HG02938 (cell line): Measurements from ENCODE around the gene TGM4.
"Not testable (repeated sequence)": the region's sequence is repeated elsewhere in the genome, so short reads cannot be mapped to it uniquely, and the experiment has no call there.

ENCODE experiments used
- ATAC-seq: cut with Tn5 transposase; IDR thresholded peaks from one replicate; pipeline ENCODE4 v1.9.1; 2021; ENCODE audit warnings: mild to moderate bottlenecking, moderate library complexity; ENCODE audit not compliant: unreplicated experiment

TGM4 gene

DNA sequence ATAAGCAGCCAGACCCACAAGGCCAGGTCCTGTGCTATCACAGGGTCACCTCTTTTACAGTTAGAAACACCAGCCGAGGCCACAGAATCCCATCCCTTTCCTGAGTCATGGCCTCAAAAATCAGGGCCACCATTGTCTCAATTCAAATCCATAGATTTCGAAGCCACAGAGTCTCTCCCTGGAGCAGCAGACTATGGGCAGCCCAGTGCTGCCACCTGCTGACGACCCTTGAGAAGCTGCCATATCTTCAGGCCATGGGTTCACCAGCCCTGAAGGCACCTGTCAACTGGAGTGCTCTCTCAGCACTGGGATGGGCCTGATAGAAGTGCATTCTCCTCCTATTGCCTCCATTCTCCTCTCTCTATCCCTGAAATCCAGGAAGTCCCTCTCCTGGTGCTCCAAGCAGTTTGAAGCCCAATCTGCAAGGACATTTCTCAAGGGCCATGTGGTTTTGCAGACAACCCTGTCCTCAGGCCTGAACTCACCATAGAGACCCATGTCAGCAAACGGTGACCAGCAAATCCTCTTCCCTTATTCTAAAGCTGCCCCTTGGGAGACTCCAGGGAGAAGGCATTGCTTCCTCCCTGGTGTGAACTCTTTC is 39.6 kb downstream of the TGM4 start:
- ATAC-seq, result no peak

DNA sequence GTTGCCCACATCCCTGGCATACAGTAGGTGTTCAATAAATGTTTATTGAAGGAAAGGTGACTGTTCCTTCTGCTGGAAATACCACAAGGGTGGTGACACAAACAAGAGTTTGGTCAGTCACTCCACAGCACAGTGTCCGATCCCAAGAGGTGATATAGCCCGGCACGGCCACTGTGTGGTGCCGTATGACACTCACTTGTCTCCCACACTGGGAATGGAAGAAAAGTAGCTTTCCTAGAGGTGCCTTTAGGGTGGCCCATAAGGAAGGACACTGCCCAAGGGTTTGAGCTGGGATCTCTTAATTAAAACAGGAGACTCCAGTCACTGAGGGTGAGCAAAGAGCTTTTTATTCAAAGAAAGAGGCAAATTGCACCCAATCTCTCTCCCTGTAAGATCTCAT is 40.5 kb downstream of the TGM4 start:
- ATAC-seq, result no peak

- no peak for ATAC-seq
These were observed 41.5 kb downstream of the TGM4 start for GRCh38 chr3:44915702-44916438.

DNA sequence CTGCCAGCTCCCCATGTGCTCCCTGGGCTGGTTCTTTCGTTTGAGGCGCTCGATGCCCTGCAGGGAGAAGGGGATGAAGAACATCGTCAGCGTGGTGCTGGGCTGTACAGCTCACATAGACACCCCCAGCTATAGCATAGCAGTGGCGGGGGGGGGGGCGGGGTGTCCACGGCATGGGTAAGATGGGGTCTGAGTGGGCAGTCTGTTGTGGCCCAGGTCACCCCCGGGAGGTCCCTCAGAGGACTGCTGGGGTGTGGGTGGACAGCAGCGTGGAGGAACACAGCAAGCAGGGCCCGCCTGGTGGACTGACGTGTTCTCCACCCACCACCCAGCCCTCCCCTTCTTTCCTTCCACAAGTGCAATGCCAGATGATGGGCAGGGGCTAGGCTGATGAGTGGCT is 43.7 kb downstream of the TGM4 start:
- ATAC-seq, result no peak

DNA sequence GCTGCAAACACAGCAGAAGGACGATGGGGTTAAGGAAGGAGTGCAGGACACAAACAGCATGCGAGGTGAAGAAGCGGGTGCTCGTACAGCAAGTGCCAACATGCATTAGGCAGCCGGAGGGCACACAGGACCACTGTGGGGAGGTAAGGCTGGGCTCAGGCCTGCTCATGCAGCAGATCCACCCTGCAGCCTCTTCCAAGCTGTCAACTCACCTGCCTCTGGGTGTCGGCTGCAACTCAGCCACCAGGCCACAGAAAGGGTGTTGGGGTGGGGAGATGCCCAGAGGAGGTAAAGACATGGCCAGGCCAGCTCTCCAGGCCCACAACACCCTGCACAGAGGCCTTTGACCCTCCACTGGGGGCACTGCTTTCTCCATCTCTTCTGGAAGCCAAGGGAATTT is 44.2 kb downstream of the TGM4 start:
- no peak for ATAC-seq

DNA sequence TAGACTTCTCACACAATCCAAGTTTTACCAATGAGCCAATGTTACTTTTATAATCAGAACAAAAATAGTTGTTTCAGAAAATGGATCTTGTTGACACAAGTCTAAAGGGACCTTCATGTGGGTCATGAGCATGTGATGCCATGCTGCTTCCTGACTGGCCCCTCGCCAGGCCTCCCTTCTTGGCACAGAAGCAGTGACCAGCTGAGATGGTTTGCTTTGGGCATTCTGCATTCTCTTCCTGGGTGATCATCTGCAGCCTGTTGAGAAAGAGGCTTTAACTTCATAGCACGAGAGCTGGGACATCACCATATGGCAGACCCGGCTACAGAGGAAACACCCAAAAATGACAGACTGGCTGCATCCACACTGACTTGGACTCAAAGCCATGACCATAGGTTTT is 45.7 kb downstream of the TGM4 start:
- no peak for ATAC-seq

- no peak for ATAC-seq
These were observed 49.4 kb downstream of the TGM4 start for GRCh38 chr3:44923632-44924456.

GRCh38 chr3:44924457-44925084 is 50.2 kb downstream of the TGM4 start:
- ATAC-seq, result no peak

GRCh38 chr3:44926172-44926571 is 51.8 kb downstream of the TGM4 start:
- ATAC-seq, result no peak

DNA sequence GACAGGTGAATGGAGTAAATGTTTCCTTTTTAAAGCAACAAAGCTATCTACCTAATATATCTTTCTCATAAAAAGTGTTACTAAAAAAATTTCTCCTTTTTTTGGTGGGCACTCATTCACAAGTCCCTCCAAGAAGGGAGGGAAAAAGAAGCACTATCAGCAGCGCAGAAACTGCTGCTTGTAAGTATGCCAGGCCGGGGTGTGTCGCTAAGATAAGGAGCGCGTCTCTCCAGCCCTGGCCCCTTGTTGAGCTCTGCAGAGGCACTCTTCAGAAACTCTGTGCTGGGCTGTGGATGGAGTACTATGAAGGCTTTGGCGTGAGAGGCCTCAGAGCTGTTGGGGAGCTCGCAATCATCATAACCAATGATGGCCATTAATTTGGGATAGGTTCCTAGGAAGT is 52.5 kb downstream of the TGM4 start:
- no peak for ATAC-seq

GRCh38 chr3:44927371-44927770 is 53.0 kb downstream of the TGM4 start:
- ATAC-seq, result no peak

DNA sequence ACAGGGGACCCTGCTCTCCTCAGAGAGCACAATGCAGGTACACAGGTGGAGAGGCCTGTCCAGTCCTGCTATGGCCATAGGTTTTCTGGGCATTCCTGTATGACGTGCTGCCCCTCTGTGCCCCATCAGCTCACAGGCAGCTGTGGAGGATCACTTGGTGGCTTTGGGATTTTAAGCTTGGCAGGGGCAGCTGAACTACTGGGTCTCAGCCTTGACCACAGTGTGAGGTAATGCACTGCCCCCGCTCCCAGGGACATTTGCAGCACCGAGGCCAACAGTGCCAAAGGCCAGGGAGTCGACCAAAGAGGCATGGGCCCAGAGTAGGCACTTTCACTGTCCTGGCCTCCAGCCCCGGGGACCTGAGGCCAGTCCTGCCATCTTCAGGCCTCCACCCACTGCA is 55.4 kb downstream of the TGM4 start:
- no peak for ATAC-seq

DNA sequence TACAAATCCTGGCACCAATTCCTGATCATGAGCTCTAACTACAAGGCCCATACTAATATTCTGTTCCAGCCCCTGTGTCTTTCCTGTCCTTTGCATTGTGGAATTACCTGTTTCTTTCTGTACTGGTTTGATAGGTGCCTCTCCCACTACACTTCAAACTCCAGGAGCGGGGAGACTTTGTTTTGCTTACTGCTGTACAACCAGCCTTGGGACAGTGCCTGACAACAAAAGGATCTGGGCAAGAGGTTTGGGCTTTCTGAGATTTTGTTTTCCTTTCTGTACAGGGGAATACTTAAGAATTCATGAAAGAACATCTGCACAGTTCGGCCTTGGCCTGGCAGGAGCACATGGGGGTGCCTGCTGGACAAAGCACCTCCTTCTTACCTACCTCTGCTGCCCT is 56.5 kb downstream of the TGM4 start:
- ATAC-seq, result no peak

DNA sequence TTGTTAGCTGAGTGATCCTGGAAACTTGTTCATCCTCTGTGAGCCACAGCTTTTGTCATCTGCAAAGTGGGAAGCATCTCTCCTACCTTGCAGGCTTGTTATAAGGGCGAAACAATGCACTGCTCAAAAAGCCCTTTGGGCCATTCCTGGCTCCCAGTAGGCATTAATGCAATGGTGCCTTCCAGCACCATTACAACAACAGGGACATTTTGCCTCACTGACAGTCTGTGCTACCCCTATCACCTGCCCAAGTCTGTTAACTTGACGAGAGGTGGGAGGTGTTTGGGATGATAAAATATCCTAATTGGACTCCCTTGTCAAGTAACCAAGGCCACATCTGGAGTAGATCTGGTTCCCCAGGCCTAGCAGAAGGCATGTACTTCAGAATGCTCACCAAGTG is 57.4 kb downstream of the TGM4 start:
- ATAC-seq, result no peak

DNA sequence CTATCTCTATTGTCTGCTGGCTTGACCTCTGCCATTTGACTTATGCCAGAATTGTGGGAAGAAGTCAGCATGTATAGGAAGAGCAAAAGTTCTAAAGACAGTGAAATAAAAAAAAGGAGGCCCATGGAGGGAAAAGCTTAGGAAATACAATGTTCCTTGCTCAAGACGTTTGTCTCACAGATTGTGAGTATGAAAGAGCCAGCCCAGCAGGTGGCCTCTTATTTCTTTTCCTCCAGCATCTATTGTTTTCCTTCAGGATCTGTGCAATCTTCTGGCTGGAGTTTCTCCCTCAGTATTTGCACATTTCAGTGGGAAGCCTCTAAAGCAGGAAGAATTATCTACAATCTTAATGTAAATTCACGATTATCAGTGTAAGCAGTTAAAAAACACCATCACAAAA is 57.9 kb downstream of the TGM4 start:
- ATAC-seq, result no peak

GRCh38 chr3:44932986-44933944 is 58.9 kb downstream of the TGM4 start:
- no peak for ATAC-seq

GRCh38 chr3:44939581-44940036 is 65.2 kb downstream of the TGM4 start:
- no peak for ATAC-seq

- ATAC-seq, result no peak
These were observed 68.0 kb downstream of the TGM4 start for GRCh38 chr3:44942202-44942921.

GRCh38 chr3:44948239-44948638 is 73.8 kb downstream of the TGM4 start:
- no peak for ATAC-seq

GRCh38 chr3:44949770-44950169 is 75.4 kb downstream of the TGM4 start:
- not testable (repeated sequence) for ATAC-seq
